ENCODE results near the gene CEP63. TPM values are rescaled to one million over a fixed set of nuclear protein-coding genes. Genes with fewer than 3 reads are reported as not detected.

The CEP63 gene
- total RNA-seq, result 17.6 and 22.5 TPM in 2 replicates
- 21.7 TPM for polyA plus RNA-seq (2012)

DNA sequence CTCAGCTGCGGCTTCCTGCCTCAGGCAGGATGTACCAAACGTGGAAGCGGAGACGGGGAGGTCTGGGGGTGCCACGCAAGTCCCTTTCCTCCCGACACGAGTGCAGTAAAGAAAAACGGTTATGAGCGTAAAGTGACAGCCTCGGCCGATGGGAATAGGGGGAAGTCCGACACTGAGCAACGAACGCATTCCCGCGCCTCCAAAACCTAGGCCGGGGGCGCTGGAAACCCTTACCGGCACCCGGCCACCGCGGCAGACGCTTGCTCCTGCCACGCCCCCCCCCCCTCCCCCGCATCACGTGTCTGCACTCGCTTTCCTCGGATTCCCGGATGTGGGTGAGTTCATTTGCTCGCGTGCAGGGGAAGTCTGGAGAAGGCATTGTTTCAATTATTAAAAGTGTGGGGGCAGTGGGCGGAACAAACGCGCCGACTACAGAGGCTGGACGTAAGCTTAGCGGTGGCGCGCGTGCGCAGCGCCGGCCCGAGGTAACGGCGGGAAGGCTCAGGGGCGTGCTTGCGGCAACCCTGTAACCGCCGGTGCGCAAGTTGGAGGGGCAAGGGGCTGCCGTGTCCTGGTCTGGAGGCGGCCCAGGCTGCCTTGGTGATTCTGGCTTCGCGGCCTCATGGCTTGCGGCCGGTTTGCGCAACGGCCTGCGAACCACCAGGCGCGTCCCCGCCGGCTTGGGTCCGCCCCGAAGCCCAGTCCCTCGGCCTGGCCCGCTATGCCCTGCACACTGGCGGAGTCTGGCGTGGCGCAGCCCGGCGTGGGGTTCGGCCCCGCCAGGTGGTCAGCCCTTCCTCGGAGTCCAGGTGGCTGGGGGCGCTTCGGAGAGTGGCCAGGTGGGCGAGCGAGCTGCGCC lies at the start of gene CEP63, which contains the start of gene ANAPC13:
TSS of gene CEP63 (plus strand) at position 340 of the 859 bp plus-strand sequence. CDS start 9,264 bp downstream, outside the sequence.
TSS of gene ANAPC13 (minus strand) at position 268 of the 859 bp plus-strand sequence. CDS start 3,081 bp downstream, outside the sequence.
- DNase-seq (ENCODE audit: low read depth), result peak; percentile 100

DNA sequence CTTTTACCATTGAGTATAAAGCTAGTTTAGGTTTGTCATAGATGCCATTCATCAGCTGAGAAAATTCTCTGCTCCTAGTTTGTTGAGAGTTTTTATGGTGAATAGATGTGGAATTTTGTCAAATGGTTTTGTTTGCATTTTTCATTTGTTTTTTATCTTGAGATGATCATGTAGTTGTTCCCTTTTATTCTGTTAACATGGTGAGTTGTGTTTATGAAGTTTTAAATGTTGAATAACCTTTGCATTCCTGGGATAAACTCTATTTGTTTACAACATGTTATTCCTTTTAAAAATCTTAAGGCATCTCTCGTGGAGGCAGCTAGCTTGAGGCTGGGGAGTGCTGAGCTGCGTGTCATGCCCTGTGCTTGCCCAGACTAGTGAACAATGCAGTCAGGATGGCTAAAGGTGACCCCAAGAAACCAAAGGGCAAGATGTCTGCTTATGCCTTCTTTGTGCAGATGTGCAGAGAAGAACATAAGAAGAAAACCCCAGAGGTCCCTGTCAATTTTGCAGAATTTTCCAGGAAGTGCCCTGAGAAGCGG lies 48.6 kb upstream of the CEP63 start:
- DNase-seq (ENCODE audit: low read depth), result no peak

DNA sequence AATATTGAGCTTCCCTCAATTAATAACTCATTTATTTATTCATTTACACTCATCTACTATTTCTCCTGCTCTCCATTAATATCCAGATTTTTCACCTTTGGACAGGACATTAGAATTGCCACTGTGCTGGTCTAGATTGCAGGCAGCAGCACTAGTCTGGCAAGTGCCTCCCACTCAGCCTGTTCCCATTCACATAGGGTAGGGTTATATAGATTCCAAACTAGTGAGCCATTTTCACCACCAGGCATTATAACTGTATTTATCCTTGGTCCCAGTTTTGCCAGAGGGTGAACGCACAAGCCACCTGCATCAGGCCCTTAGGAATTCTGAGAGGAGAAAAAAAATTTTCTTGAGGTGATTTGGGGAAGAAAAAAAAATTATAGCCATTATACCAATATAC lies 44.5 kb upstream of the CEP63 start:
- DNase-seq (ENCODE audit: low read depth), result no peak

DNA sequence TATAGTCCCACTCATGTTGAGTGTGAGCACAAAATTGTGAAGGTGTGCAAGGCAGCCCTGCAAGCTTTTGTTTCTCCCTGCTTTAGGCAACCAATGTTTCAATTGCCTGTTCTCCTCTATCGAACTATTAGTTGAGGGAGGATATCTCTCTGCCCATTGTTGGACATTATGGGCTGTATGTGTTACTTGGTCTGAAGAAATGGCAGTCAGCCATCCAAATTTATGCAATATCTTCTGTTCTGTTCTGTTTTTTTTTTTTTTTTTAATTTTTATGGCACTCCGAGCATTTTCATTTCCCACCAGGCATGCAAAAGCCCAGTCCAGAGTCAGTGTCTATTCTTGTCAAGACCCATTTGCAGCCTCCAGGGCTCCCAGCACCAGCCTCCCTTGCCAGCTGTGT lies 44.0 kb upstream of the CEP63 start:
- DNase-seq (ENCODE audit: low read depth), result no peak

DNA sequence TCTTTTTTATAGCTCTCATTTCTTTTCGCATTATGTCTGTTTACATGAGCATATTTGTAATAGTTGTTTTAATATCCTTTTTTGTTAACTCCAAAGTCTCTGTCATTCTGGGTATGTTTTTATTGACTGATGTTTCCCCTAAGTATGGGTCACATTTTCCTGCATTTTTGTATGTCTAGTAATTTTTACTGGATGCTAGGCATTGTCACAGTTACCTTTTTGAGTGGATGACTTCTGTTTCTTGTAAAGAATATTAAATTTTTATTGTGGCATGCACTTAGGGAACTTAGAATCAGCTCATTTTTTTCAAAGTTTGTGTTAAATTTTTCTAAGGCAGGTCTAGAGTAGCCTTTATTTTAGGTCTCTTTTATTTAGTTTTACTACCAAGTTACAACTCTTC lies 40.8 kb upstream of the CEP63 start:
- no peak for DNase-seq (ENCODE audit: low read depth)

DNA sequence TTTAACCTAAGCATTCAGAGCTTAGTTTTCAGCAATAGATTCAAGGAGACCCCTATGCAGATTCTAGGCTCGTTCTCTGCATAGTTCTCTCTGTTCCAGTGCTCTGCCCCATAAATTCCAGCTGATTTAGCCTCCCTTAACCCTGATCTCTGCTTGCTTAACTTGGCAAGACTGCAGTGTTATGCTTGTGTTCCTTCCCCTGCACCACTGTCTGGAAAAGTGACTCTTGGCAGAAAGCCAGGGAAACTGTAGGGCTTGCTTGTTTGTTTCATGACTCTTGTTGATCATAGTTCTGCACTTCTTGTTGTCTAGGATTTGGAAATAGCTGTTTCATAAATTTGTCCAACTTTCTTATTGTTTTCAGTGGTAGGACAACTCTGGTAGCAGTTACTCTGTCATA lies 40.2 kb upstream of the CEP63 start:
- DNase-seq (ENCODE audit: low read depth), result peak; percentile 34

DNA sequence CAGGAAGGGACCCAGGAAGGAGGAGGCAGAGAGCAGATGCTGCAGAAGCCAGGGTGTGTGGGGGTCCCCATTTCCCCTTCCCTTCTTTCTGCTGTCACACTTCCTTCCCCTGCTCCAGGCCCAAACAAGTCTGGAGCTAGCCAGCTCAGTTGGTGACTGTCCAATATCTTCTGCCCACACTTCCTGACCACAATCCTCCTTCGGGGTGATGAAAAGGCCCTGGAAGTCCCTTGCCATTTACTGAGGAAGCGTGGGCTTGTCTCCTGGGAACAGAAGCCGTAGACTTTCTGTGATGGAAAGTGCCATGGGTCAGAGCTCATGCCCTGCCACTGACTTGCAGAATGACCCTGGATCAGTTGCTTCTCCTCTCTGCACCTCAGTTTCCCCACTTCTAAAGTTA lies 39.1 kb upstream of the CEP63 start:
- DNase-seq (ENCODE audit: low read depth), result peak; percentile 49

DNA sequence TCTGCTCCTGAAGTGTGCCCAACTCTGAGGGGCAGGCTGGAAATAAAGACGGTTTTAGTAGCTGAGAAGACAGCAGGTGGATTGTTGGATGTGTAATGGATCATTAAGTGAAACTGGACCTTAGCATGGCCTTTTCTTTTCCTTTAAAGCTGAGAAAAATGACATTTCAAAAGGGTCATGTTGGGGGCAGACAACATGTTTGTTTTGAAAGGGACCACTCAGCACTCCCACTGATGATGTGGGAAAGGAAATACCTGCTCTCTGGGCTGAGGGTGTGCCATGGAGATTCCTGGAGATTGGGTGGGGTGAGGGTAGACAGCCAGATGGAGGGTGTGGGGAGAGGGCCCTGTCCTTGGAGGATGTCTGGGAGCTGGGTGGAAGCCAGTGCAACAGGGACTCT lies 38.5 kb upstream of the CEP63 start:
- DNase-seq (ENCODE audit: low read depth), result no peak

DNA sequence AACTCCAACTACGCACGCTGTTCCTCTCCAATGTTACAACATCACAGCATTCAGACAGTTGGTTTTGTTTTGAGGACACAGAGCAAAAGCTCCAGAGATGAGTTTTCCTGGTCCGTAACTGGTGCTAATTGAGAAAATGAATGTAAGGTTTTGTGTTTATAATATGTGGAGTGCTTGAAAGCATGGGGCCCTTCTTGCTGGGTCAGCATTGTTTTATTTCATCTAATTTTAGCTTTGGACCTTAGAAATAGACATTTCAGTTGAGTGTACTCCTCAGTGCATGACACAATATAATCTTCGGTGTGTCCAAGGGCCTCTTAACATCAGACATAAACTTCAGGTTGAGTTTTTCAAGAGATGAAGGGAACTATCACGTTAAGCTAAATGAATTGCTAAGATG lies 37.2 kb upstream of the CEP63 start:
- DNase-seq (ENCODE audit: low read depth), result no peak

DNA sequence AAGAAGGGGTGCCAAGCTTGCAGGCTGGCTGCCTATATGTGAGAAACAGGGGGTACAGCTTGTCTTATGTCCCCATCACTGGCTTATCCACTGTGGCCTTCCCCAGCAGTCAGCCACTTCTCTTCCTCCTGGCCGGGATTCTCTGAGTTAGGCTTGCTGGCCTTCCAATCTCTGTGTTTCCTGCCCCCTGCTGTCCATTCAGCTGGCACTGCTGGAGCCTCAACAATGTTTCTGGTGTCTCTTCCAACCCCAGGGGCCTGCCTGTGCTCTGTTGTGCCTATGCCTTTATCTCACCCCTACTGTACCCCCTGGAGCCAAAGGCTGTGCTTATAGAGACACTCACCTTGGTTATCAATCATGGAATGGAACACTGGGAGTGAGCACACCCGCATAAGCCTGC lies 36.6 kb upstream of the CEP63 start:
- DNase-seq (ENCODE audit: low read depth), result peak; percentile 55

DNA sequence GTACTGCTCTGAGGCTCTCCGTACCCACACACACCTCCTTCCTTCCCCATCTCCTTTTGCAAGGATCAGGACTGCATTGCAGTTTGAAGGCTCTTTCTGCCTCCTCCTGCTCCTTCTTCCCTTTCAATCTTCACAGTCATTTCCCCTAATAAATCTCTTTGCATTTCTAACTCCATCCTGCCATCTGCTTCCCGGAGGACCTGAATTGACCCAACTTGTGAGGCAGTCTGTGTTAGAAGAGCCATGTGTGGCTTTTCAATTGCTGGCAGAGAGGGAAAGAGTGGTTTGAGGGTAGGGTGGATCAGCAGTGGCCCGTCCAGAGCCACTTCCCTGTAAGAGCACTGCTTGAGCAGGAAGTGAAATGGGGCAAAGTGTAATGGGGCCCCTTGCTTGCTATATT lies 35.9 kb upstream of the CEP63 start:
- DNase-seq (ENCODE audit: low read depth), result no peak

DNA sequence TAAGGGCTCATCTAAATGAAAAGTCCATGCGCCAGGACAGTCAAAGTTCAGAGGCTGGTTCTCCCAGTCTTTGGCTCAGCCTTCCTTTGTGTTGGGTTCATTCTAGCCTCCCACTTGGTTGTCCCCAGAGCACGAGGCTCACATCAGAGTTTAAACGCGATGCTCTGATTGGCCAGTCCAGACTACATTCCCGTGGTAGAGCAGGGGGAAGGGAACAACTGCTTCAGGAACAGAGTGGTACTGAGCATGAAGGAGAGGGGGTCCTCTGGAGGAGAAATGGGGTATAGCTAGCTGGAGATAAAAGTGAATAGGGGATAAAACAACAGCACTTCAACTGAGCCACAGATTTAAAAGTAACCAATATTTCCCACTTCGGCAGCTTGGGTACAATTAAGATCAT lies 32.2 kb upstream of the CEP63 start:
- DNase-seq (ENCODE audit: low read depth), result no peak

DNA sequence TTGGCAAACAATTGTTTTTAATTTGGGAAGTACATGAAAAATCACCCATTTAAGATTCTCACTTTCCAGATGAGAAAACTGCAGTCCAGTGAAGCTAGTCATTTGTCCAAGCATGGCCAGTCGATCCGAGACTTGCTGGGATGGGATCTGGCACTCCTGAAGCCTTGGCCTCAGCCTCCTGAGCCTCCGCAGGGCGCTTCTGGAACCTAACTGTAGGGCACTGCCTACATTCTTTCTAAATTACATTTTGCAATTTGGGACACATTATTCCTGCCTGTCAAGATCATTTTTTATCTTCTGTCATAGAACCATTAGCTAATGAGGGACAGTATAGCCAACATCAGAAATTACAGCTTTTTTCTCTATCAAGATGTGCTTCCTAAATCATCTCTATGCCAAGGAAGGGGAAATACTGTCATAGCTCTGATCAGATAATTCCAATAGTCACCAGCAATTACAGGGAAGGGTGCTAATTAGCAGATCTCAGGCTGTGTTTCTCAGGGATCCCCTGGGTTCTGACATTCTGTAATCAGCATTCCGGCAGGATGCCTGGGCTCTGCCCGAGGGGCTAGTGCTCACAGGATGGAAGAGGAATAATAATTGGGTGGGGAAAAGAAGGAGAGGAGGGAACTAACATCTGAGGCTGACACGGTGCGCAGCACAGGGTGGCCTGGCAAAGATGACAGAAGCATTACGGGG lies 28.3 kb upstream of the CEP63 start:
- DNase-seq (ENCODE audit: low read depth), result no peak

DNA sequence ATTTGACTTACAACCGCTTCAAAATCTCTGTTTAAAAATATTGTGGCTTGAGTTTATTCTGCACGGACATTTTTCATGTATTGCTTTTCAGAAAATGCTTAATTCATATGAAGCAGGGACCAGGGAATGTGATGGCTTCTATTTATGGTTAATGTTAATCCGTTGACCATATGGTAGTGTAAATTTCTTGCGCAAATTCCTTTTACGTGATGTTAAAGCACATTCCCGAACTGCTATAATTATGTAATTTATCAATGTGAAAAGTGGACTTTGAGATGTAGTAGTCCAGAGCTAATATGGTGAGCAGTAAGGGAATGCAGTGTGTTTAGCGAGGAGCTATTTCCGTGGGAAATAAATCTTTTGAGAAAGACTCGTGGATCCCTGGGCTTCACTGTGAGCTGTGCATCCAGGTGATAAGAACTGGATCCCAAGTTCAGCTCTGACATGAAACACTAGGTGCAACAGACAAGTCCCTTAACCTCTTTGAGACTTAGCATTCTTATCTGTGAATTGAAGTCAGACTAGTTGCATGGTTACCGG lies 27.4 kb upstream of the CEP63 start:
- DNase-seq (ENCODE audit: low read depth), result no peak

DNA sequence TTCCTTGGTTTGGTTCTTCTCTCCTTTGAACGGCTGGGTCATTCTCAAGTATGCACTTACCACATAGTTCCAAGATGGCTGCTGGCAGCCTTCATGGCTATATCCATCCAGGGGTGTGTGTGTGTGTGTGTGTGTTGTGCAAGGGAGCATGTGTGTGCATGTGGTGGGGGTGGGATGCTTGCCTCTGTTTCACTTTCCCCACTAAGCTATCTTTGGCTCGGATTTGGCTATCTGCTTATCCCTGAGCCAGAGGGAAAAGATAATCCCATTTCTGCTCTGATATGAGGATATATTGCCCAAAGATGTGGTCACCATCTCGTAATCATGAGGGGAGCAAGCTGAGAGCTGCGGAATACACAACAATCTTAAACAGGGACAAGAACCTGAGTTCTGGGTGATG lies 26.3 kb upstream of the CEP63 start:
- DNase-seq (ENCODE audit: low read depth), result no peak

DNA sequence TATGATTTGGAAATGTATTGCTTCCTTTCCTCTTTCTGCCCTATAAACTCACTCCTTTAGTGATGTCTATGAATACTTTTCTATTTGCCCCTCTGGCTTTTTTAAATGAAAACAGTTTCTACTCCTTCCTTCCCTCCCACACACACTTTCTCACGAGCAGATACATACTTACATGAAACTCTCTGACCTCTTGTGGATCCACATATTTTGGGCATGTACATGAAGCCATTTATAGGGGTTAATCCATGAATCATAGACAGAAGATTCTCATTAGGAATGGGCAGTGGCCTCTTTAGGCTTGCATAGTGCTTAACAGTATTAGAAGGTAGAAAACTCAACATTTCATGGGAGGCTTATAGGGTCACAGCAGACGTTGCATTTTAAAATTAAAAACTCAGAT lies 24.9 kb upstream of the CEP63 start:
- peak; percentile 58 for DNase-seq (ENCODE audit: low read depth)

DNA sequence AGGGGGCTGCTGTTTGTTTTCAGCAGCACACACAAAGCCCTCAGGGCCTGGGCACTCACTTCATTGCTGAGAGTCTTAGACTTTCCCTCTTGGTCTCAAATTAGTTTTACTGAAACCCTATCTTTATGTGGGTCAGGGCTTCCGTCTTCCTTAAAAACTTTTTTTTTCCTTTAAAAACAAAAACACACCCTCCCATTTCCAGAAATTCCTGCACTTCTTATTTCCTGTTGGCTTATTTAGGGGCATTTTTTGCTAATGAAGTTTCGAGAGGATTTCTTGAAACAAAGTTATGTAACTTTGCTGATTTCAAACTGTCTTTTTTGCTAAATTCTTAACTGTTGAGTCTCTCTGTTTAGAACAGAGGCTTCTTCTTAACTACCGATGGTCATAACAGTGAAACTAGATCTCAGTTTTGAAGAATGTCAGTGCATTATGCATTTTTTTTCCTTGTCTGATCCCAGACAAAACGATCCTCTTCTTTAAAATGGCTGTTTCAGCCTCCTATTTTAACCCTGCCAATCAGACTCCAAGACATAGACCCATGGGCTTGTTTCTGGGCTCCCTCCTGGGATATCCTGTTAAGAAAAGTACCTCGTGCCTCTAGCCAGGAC lies 23.4 kb upstream of the CEP63 start:
- peak; percentile 62 for DNase-seq (ENCODE audit: low read depth)

DNA sequence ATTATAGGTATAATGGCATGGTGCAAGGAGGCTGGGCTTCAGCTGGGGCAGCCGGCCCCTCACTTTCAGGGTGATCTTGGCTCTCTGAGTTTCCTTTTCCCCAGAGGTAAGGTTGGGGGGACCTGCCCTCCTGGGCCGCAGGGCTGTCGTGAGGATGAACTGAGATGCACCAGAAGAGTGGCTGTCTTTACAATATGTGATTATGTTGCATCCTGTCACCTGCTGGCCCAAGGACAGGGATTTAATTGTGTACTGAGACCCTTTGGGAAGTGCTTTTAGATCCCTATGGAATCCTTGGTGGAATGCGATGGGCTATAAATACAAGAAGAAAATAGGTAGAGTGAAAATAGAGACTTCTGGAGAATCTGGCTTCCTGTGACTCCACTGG lies 22.2 kb upstream of the CEP63 start:
- no peak for DNase-seq (ENCODE audit: low read depth)

DNA sequence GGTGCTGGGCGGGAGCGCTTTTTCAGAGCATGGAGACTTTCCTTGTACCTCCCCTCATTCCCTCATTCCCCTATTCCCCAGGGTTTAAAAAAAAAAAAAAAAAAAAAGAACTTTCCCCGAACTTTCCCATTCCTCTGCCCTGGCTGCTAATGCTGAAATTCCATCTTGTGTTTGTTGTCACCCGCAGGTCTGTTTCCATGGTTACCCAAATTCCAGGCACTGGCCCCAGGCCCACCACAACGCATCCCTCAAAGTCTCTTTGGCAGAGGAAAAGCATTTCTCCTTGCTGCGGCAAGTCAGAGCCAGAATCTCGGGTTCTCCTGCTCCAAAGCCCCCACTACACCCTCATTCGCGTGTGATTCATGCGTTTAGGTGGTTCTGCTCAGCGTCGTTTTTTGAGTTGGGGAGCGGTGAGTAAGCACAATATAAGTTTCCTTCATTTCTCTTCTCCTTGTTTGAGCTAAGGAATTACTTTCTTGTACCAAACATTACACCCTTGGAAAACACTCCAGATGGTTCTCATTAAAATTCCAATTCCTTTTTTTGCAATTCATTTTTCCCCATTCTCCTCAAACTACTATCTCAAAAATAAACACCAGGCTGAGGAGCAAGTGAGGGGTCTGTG lies 21.7 kb upstream of the CEP63 start:
- peak; percentile 88 for DNase-seq (ENCODE audit: low read depth)

DNA sequence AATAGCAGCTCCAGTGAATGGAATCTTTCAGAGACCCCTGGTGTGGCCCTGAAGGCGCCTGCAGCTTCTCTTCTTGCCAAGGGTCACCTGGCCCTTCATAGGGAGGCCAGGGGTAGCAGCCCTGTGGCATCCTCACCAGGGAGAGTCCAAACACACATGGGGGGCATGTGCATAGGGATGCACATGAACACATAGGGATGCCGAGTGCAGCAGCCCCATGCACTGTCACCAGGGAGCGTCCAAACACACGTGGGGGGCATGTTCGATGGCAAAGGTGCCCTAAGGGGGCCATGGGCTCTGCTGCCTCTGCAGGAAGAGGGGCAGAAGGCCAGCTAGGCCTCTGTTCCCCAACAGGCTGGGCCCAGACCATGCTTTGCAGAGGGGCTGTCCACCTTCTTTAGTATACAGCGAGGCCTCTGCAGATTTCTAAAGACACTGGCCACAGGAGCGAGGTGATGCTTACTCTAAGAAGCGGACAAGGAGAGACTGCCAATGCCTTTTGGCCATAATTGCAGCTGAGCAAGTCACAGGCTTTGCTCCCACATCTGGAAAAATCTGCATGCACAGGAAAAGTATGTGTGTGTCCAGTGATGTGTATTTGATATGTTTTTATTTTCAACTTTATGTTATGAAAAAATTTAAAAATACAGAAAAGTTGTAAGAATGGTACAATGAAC lies 21.0 kb upstream of the CEP63 start:
- no peak for DNase-seq (ENCODE audit: low read depth)

DNA sequence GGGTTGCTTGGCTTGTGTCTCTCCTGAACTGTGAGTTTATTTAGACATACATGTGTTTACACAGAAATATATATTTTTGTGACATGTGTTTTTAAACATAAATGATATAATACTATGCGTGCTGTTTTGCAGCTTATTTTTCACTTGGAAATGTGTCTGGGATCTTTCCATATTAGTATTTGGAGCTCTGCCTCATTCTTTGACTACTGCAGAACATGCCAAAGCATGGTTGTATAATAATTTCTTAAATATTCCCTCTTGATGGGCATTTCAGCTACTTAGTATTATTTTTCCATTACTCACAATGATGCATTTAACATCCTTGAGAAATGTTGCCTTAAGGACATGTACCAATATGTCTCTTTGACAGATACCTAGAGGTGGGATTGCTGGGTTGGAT lies 19.5 kb upstream of the CEP63 start:
- no peak for DNase-seq (ENCODE audit: low read depth)
